CD4-positive, CD25-positive, alpha-beta regulatory T cell (primary cell): ENCODE results near the gene MYRF. TPM values are rescaled to one million over a fixed set of nuclear protein-coding genes. Genes with fewer than 3 reads are reported as not detected.

Source experiments
- ATAC-seq, 2 donors: fragments of 150-1000 bp; cut with Tn5 transposase; one replicate each; pipeline ENCODE4 v1.10.0; 2021; ENCODE audit warnings: low read depth in 2 of 2, moderate number of reproducible peaks in 2 of 2, moderate library complexity in 1 of 2
- DNase-seq, 3 donors: peaks; one replicate each; pipeline versions ENCODE4 v3.0.0 to v3.0.0-alpha.2; 2012 to 2022; ENCODE audit warnings: mixed read lengths in 1 of 3
- H3K27ac ChIP-seq: one replicate; pipeline ENCODE4 v1.7.0; 2013; ENCODE audit warnings: mild to moderate bottlenecking, low read length; ENCODE audit not compliant: insufficient read depth, poor library complexity, severe bottlenecking
- H3K27me3 ChIP-seq: one replicate; pipeline ENCODE4 v1.7.0; 2013; ENCODE audit warnings: low read length; ENCODE audit not compliant: control insufficient read depth, insufficient read depth
- H3K36me3 ChIP-seq: one replicate; pipeline ENCODE4 v1.7.0; 2013; ENCODE audit warnings: mild to moderate bottlenecking, low read length, moderate library complexity; ENCODE audit not compliant: control insufficient read depth, insufficient read depth
- H3K4me1 ChIP-seq: 2 replicates; pipeline ENCODE4 v1.7.0; 2013; ENCODE audit warnings: mild to moderate bottlenecking, low read length; ENCODE audit not compliant: insufficient read depth, control insufficient read depth, poor library complexity, severe bottlenecking
- H3K4me3 ChIP-seq: one replicate; pipeline ENCODE4 v1.7.0; 2013; ENCODE audit warnings: low read depth, mild to moderate bottlenecking, low read length, moderate library complexity
- H3K9me3 ChIP-seq, 2 experiments: 1 replicate in 1 of 2; 2 replicates in 1 of 2; pipeline ENCODE4 v1.7.0; 2013; ENCODE audit warnings: low read length in 2 of 2, mild to moderate bottlenecking in 1 of 2, moderate library complexity in 1 of 2; ENCODE audit not compliant: control insufficient read depth in 2 of 2
- H3K27ac Mint-ChIP-seq, 3 donors: one replicate each; pipeline ENCODE4 v1.8.0; 2020 to 2022; ENCODE audit warnings: mild to moderate bottlenecking in 3 of 3, mixed read lengths in 3 of 3, moderate library complexity in 2 of 3
- H3K27me3 Mint-ChIP-seq: one replicate; pipeline ENCODE4 v1.8.0; 2022; ENCODE audit warnings: mild to moderate bottlenecking, mixed read lengths
- H3K36me3 Mint-ChIP-seq: one replicate; pipeline ENCODE4 v1.8.0; 2020; ENCODE audit warnings: mixed read lengths
- H3K4me1 Mint-ChIP-seq, 4 donors: one replicate each; pipeline ENCODE4 v1.8.0; 2020 to 2022; ENCODE audit warnings: mixed read lengths in 4 of 4, mild to moderate bottlenecking in 1 of 4
- H3K4me3 Mint-ChIP-seq, 4 donors: one replicate each; pipeline ENCODE4 v1.8.0; 2020 to 2022; ENCODE audit warnings: mild to moderate bottlenecking in 4 of 4, mixed read lengths in 4 of 4, moderate library complexity in 3 of 4
- H3K9me3 Mint-ChIP-seq, 7 donors: one replicate each; pipeline ENCODE4 v1.8.0; 2020 to 2022; ENCODE audit warnings: mixed read lengths in 7 of 7, mild to moderate bottlenecking in 3 of 7, moderate library complexity in 2 of 7
- polyA plus RNA-seq, 4 donors: library from polyadenylated mRNA; unstranded; fragments of 300-500 nt; fragmentation: Illumina TruSeq; gene quantifications; one replicate each; pipeline ENCODE4 v1.2.3, GENCODE V29; 2021
- total RNA-seq: library from RNA; stranded (reverse); gene quantifications from one replicate; pipeline ENCODE4 v1.2.3, GENCODE V29; 2022

The MYRF gene
- total and polyA plus RNA-seq, 5 donors from 2014 or later, result 0.20 to 0.74 (median 0.30) TPM; not detected in 2

- no peak for ATAC-seq
- H3K27me3 ChIP-seq, result no peaks in the 10 kb centered on the region
- no peaks in the 10 kb centered on the region for H3K36me3 ChIP-seq
- H3K36me3 Mint-ChIP-seq, result no peaks in the 10 kb centered on the region
- peaks cover 12% of the 10 kb centered on the region for H3K4me1 ChIP-seq
- H3K27ac ChIP-seq, result no peak overlapping the region
- peaks cover 0 to 14% (median 4%) of the 10 kb centered on the region in 4 donors for H3K4me1 Mint-ChIP-seq
- H3K9me3 ChIP-seq, result no peaks in the 10 kb centered on the region
- peaks cover 0 to 1% (median 0%) of the 10 kb centered on the region in 7 donors for H3K9me3 Mint-ChIP-seq
- H3K4me3 ChIP-seq, result no peak overlapping the region
- no peak overlapping the region for H3K4me3 Mint-ChIP-seq
- H3K27ac Mint-ChIP-seq, result no peak overlapping the region
- no peaks in the 10 kb centered on the region for H3K27me3 Mint-ChIP-seq
- no peak for DNase-seq
These were observed 19.6 kb downstream of the MYRF start for GRCh38 chr11:61771985-61772455.

GRCh38 chr11:61773356-61773755, 20.9 kb downstream of the MYRF start:
- H3K27me3 Mint-ChIP-seq, result peaks cover under 1% of the 10 kb centered on the region
- no peaks in the 10 kb centered on the region for H3K36me3 Mint-ChIP-seq
- H3K27ac Mint-ChIP-seq, result no peak overlapping the region
- Histone ChIP-seq H3K4me1 (peaks cover 20% of the 10 kb centered on the region), H3K36me3 (no peaks in the 10 kb centered on the region), H3K9me3 (no peaks in the 10 kb centered on the region), H3K27ac (no peak overlapping the region), H3K27me3 (no peaks in the 10 kb centered on the region), H3K4me3 (no peak overlapping the region)
- peaks cover 0 to 21% (median 4%) of the 10 kb centered on the region in 4 donors for H3K4me1 Mint-ChIP-seq
- DNase-seq, result no peak
- H3K9me3 Mint-ChIP-seq, result peaks cover 0 to 1% (median 0%) of the 10 kb centered on the region in 7 donors
- no peak for ATAC-seq
- H3K4me3 Mint-ChIP-seq, result no peak overlapping the region

GRCh38 chr11:61773809-61774208, 21.4 kb downstream of the MYRF start:
- H3K4me1 Mint-ChIP-seq, result peaks cover 0 to 21% (median 4%) of the 10 kb centered on the region in 4 donors
- H3K27me3 Mint-ChIP-seq, result peaks cover 5% of the 10 kb centered on the region
- no peak overlapping the region for H3K27ac Mint-ChIP-seq

GRCh38 chr11:61774411-61774810, 22.0 kb downstream of the MYRF start:
- Histone ChIP-seq H3K4me3 (no peak overlapping the region), H3K36me3 (no peaks in the 10 kb centered on the region), H3K4me1 (peaks cover 20% of the 10 kb centered on the region), H3K27ac (no peak overlapping the region), H3K27me3 (no peaks in the 10 kb centered on the region), H3K9me3 (no peaks in the 10 kb centered on the region)
- DNase-seq (no peak), ATAC-seq (no peak)
- no peak overlapping the region for H3K4me3 Mint-ChIP-seq
- H3K9me3 Mint-ChIP-seq, result peaks cover 0 to 1% (median 0%) of the 10 kb centered on the region in 7 donors
- no peaks in the 10 kb centered on the region for H3K36me3 Mint-ChIP-seq
- H3K4me1 Mint-ChIP-seq, result peaks cover 0 to 21% (median 4%) of the 10 kb centered on the region in 4 donors
- H3K27me3 Mint-ChIP-seq, result peaks cover 7% of the 10 kb centered on the region
- H3K27ac Mint-ChIP-seq, result no peak overlapping the region

More at GRCh38 chr11:61773809-61774208, 21.4 kb downstream of the MYRF start:
- Histone ChIP-seq H3K9me3 (no peaks in the 10 kb centered on the region), H3K27ac (no peak overlapping the region), H3K36me3 (no peaks in the 10 kb centered on the region), H3K27me3 (no peaks in the 10 kb centered on the region), H3K4me1 (peaks cover 20% of the 10 kb centered on the region), H3K4me3 (no peak overlapping the region)
- DNase-seq (no peak), ATAC-seq (no peak)
- no peak overlapping the region for H3K4me3 Mint-ChIP-seq
- H3K9me3 Mint-ChIP-seq, result peaks cover 0 to 1% (median 0%) of the 10 kb centered on the region in 7 donors
- no peaks in the 10 kb centered on the region for H3K36me3 Mint-ChIP-seq

GRCh38 chr11:61775106-61775505, 22.7 kb downstream of the MYRF start:
- peaks cover 0 to 21% (median 4%) of the 10 kb centered on the region in 4 donors for H3K4me1 Mint-ChIP-seq
- DNase-seq (no peak), ATAC-seq (no peak)
- Histone ChIP-seq H3K9me3 (no peaks in the 10 kb centered on the region), H3K36me3 (no peaks in the 10 kb centered on the region), H3K4me1 (peaks cover 20% of the 10 kb centered on the region), H3K4me3 (no peak overlapping the region), H3K27me3 (no peaks in the 10 kb centered on the region), H3K27ac (no peak overlapping the region)
- no peaks in the 10 kb centered on the region for H3K36me3 Mint-ChIP-seq
- H3K4me3 Mint-ChIP-seq, result peak overlapping the region in 1 of 4 donors; percentile 39
- H3K27ac Mint-ChIP-seq, result no peak overlapping the region
- H3K27me3 Mint-ChIP-seq, result peaks cover 11% of the 10 kb centered on the region
- H3K9me3 Mint-ChIP-seq, result peaks cover 0 to 1% (median 0%) of the 10 kb centered on the region in 7 donors

- ATAC-seq (no peak), DNase-seq (no peak)
- H3K4me3 ChIP-seq, result no peak overlapping the region
- peaks cover 0 to 1% (median 0%) of the 10 kb centered on the region in 7 donors for H3K9me3 Mint-ChIP-seq
- H3K4me1 Mint-ChIP-seq, result peaks cover 0 to 21% (median 4%) of the 10 kb centered on the region in 4 donors
- H3K27ac ChIP-seq, result no peak overlapping the region
- H3K27me3 ChIP-seq, result no peaks in the 10 kb centered on the region
- peaks cover 20% of the 10 kb centered on the region for H3K4me1 ChIP-seq
- no peaks in the 10 kb centered on the region for H3K36me3 Mint-ChIP-seq
- peak overlapping the region in 1 of 3 donors; percentile 42 for H3K27ac Mint-ChIP-seq
- no peaks in the 10 kb centered on the region for H3K9me3 ChIP-seq
- peak overlapping the region in 2 of 4 donors; percentile 21 to 39 for H3K4me3 Mint-ChIP-seq
- peaks cover 11% of the 10 kb centered on the region for H3K27me3 Mint-ChIP-seq
- no peaks in the 10 kb centered on the region for H3K36me3 ChIP-seq
These were observed 23.4 kb downstream of the MYRF start for GRCh38 chr11:61775606-61776554.

GRCh38 chr11:61776561-61777075, 24.2 kb downstream of the MYRF start:
- no peaks in the 10 kb centered on the region for H3K9me3 ChIP-seq

More at GRCh38 chr11:61776561-61777075, 24.2 kb downstream of the MYRF start:
- H3K4me3 ChIP-seq, result no peak overlapping the region
- H3K27me3 ChIP-seq, result no peaks in the 10 kb centered on the region
- DNase-seq, result peak in 2 of 3 donors; percentile 19 to 69
- H3K27ac Mint-ChIP-seq, result peak overlapping the region in 2 of 3 donors; percentile 10 to 42
- H3K4me3 Mint-ChIP-seq, result peak overlapping the region in 3 of 4 donors; percentile 54 to 71 (median 57)
- peaks cover 20% of the 10 kb centered on the region for H3K4me1 ChIP-seq
- H3K4me1 Mint-ChIP-seq, result peaks cover 0 to 19% (median 4%) of the 10 kb centered on the region in 4 donors
- no peaks in the 10 kb centered on the region for H3K9me3 Mint-ChIP-seq
- H3K27ac ChIP-seq, result no peak overlapping the region
- no peaks in the 10 kb centered on the region for H3K36me3 Mint-ChIP-seq
- ATAC-seq, result peak in 1 of 2 donors; percentile 27
- peaks cover 11% of the 10 kb centered on the region for H3K27me3 Mint-ChIP-seq
- H3K36me3 ChIP-seq, result no peaks in the 10 kb centered on the region
